ENCODE measurements around the gene CDYL2.

DNA sequence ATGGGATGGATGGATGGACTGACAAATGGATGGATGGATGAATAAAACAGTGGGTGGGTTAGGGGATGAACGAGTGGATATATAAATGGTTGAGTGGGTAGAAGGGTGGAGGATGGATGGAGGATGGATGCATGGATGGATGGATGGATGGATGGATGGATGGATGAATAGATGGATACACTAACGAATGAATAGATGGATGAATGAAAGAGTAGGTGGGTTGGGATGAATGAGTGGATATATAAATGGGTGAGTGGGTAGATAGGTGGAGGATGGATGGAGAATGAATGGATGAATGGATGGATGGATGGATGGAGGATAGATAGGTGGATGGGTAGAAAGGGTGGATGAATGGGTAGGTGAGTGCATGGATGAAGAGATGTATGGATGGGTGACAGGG, 62.1 kb downstream of the CDYL2 start:
- TF ChIP-seq, protein P1, sequence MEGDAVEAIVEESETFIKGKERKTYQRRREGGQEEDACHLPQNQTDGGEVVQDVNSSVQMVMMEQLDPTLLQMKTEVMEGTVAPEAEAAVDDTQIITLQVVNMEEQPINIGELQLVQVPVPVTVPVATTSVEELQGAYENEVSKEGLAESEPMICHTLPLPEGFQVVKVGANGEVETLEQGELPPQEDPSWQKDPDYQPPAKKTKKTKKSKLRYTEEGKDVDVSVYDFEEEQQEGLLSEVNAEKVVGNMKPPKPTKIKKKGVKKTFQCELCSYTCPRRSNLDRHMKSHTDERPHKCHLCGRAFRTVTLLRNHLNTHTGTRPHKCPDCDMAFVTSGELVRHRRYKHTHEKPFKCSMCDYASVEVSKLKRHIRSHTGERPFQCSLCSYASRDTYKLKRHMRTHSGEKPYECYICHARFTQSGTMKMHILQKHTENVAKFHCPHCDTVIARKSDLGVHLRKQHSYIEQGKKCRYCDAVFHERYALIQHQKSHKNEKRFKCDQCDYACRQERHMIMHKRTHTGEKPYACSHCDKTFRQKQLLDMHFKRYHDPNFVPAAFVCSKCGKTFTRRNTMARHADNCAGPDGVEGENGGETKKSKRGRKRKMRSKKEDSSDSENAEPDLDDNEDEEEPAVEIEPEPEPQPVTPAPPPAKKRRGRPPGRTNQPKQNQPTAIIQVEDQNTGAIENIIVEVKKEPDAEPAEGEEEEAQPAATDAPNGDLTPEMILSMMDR (IDR thresholded peaks at IDR 0.05; ENCODE audit: extremely low read depth in 1 of 2, insufficient read depth in 1 of 2, low read depth in 1 of 2, low read length in 2 of 2) = no peak
- TF ChIP-seq EZH2 (IDR thresholded peaks at IDR 0.05; ENCODE audit: borderline replicate concordance, low read depth, low read length, severe bottlenecking) = no peak
- TF ChIP-seq POLR2AphosphoS5 (IDR thresholded peaks at IDR 0.05; ENCODE audit: insufficient read depth, low read depth, low read length) = no peak
- TF ChIP-seq POLR2A (IDR thresholded peaks at IDR 0.05; ENCODE audit: low read depth, low read length) = no peak
